ENCODE results near the gene CIB4. TPM values are rescaled to one million over a fixed set of nuclear protein-coding genes. Genes with fewer than 3 reads are reported as not detected.

Gene CIB4
- total RNA-seq, 4 donors from 2014 or later = 0.45 to 0.94 TPM; not detected in 2

DNA sequence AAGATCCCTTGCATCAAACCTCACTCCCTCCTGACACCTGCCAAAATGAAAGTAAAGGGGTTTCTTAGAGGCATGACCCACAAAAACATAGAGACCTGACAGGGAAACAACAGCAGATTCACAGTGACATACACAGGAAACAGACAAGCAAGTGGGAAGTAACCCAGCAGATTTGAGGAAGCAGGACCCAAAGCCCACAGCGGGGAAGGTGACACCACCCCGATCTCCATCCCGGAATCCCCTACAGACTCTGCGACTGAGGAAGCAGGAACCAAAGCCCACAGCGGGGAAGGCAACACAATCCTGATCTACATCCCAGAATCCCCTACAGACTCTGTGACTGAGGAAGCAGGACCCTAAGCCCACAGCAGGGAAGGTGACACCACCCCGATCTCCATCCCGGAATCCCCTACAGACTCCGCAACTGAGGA lies 21.6 kb downstream of the CIB4 start:
- peaks cover 18 to 19% of the 10 kb centered on the region in 2 donors for H3K4me1 ChIP-seq
- intact Hi-C loops (cut with DNase I) = no loop called here
- 72 to 73% methylated on average over 8 of the region's 8 CpGs for WGBS, 2 donors
- H3K27me3 ChIP-seq = no peaks in the 10 kb centered on the region
- H3K27ac ChIP-seq = no peak overlapping the region
- no peak for DNase-seq
- TF ChIP-seq, protein P1, sequence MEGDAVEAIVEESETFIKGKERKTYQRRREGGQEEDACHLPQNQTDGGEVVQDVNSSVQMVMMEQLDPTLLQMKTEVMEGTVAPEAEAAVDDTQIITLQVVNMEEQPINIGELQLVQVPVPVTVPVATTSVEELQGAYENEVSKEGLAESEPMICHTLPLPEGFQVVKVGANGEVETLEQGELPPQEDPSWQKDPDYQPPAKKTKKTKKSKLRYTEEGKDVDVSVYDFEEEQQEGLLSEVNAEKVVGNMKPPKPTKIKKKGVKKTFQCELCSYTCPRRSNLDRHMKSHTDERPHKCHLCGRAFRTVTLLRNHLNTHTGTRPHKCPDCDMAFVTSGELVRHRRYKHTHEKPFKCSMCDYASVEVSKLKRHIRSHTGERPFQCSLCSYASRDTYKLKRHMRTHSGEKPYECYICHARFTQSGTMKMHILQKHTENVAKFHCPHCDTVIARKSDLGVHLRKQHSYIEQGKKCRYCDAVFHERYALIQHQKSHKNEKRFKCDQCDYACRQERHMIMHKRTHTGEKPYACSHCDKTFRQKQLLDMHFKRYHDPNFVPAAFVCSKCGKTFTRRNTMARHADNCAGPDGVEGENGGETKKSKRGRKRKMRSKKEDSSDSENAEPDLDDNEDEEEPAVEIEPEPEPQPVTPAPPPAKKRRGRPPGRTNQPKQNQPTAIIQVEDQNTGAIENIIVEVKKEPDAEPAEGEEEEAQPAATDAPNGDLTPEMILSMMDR (IDR thresholded peaks at IDR 0.05) = no peak
- no peak for TF ChIP-seq POLR2A (IDR thresholded peaks at IDR 0.05)
- H3K9me3 ChIP-seq = no peaks in the 10 kb centered on the region
- no peak overlapping the region for H3K4me3 ChIP-seq (replicated peaks in 1 of 3)
- H3K36me3 ChIP-seq = no peaks in the 10 kb centered on the region

DNA sequence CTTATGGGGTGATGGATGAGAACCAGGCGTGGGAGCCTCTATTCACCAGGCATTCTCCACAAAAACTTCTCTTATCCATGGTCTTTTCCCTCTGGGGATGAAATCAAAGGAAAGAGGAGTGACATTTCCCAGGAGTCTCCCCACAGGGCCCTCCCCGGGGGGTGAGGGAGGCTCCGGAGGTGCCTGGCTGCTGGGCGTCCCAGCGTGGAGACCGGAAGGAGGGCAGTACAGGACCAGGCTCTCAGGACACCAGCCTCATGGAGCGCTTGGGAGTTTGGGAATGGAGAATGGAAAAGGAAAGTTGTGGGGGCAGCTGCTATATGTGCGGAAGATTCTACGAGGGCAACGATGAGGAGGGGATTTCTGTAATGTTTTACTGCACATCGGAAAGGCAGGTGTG lies 22.1 kb downstream of the CIB4 start:
- no peaks in the 10 kb centered on the region for H3K27me3 ChIP-seq
- TF ChIP-seq, protein P1 (IDR thresholded peaks at IDR 0.05) = no peak
- TF ChIP-seq POLR2A (IDR thresholded peaks at IDR 0.05) = no peak
- no peak overlapping the region for H3K4me3 ChIP-seq (replicated peaks in 1 of 3)
- H3K36me3 ChIP-seq = no peaks in the 10 kb centered on the region
- H3K9me3 ChIP-seq = no peaks in the 10 kb centered on the region
- no peak overlapping the region for H3K27ac ChIP-seq
- H3K4me1 ChIP-seq = peaks cover 23% of the 10 kb centered on the region in 2 donors
- WGBS, 2 donors = 79 to 89% methylated on average over 11 of the region's 11 CpGs
- DNase-seq = no peak
- intact Hi-C loops (cut with DNase I) = no loop called here

DNA sequence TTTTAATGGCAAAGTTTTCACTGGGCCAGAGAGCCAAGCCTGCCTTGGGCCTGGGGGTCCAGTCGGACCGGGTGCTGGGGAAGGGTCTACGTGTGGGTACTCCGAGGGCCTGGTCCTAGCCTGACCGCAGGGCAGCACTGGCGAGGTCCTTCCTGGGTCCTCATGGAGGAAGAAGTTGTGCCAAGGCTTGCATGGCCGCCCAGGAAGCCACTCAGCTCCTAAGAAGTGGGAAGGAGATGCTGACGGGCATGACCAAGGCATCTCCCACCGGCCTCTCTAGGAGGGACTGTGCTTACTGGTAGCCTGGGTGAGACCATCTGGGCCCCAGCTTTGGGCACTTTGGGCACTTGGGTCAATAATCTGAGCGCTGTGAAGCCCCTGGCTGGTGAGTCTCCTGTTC lies 22.6 kb downstream of the CIB4 start:
- Histone ChIP-seq H3K27ac (no peak overlapping the region), H3K9me3 (no peaks in the 10 kb centered on the region), H3K4me3 (replicated peaks in 1 of 3) (no peak overlapping the region), H3K27me3 (no peaks in the 10 kb centered on the region), H3K4me1 (peaks cover 27 to 28% of the 10 kb centered on the region in 2 donors), H3K36me3 (no peaks in the 10 kb centered on the region)
- WGBS, 2 donors = 86 to 100% methylated on average over 3 to 10 of the region's 10 CpGs
- DNase-seq = peak in 1 of 2 donors; percentile 26
- no peak for TF ChIP-seq POLR2A (IDR thresholded peaks at IDR 0.05)
- TF ChIP-seq, protein P1 (IDR thresholded peaks at IDR 0.05) = no peak
- intact Hi-C loops (cut with DNase I) = no loop called here

DNA sequence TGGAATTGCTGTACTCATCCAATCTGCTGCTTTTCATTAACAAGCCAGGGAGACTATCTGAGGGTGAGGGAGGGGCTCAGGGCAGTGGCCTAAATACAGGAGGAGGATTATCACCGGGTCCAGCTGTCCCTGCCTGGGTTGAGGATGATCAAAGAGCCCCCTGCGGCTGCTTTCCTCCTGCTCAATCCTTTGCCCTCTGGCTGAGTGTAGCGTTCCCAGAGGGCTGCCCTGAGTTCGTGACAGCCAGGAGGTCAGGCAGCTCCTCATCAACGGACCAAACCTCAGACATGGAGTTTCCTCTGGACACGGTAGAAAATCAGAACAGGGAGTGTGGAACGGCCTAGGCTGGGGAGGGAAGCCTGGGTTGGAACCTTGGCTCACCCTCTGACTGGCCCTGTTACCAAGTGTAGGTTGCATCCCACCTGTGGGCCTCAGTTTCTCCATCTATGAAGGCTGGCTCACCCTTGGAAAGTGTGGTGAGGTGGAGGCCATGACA lies 23.5 kb downstream of the CIB4 start:
- intact Hi-C loops (cut with DNase I) = no loop called here
- peaks cover 37 to 38% of the 10 kb centered on the region in 2 donors for H3K4me1 ChIP-seq
- DNase-seq = no peak
- H3K27me3 ChIP-seq = no peaks in the 10 kb centered on the region
- H3K9me3 ChIP-seq = no peaks in the 10 kb centered on the region
- TF ChIP-seq, protein P1 (IDR thresholded peaks at IDR 0.05) = no peak
- no peak for TF ChIP-seq POLR2A (IDR thresholded peaks at IDR 0.05)
- no peaks in the 10 kb centered on the region for H3K36me3 ChIP-seq
- WGBS, 2 donors = 74 to 80% methylated on average over 7 of the region's 7 CpGs
- no peak overlapping the region for H3K27ac ChIP-seq
- H3K4me3 ChIP-seq (replicated peaks in 1 of 3) = no peak overlapping the region

DNA sequence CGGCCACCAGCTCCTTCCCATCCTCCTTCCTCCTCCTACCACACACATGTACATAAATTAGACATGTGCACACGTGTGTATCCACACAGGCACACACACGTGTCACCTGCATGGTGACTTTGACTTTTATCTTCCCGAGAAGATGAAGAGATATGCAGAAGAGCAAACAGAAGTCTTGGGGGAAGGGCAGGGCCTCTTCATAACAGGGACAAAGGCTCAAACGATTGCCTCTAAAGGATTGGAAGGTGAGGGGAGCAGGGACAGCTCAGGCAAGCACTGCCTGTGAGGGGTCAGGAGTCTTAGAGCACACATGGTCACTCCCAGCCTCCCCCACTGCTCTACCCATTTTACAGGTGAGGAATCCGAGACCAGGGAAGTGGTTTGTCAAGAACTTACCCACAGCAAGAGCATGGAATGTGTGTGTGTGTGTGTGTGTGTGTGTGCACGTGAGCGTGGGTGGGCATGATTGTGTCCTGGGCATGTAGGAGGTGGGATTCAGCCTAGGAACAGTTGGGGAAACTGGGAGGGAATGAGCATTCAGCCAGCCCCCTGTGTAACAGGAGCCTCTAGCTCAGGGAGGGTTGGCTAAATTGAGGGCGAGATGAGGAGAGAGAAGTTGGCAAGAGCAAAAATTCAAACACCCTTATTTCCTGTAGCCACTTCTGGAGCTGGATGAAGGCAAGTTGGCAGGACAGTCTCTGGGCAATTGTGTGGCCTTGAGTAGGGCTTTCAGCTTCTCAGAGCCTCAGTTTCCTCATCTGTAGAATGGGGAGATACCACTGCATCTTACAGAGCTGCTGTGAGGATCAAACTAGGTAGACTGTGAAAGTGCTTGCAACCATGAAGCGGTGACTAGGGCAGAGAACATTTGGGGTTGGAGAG lies 24.2 kb downstream of the CIB4 start:
- DNase-seq = no peak
- TF ChIP-seq POLR2A (IDR thresholded peaks at IDR 0.05) = no peak
- TF ChIP-seq, protein P1 (IDR thresholded peaks at IDR 0.05) = no peak
- intact Hi-C loops (cut with DNase I) = no loop called here
- WGBS, 2 donors = 79 to 91% methylated on average over 10 of the region's 10 CpGs
- Histone ChIP-seq H3K9me3 (no peaks in the 10 kb centered on the region), H3K4me1 (peaks cover 44 to 45% of the 10 kb centered on the region in 2 donors), H3K4me3 (replicated peaks in 1 of 3) (no peak overlapping the region), H3K27me3 (no peaks in the 10 kb centered on the region), H3K36me3 (no peaks in the 10 kb centered on the region), H3K27ac (no peak overlapping the region)
